HG03103 (cell line): ENCODE results near the gene EDN1.
A peak's percentile ranks its signal among the peaks of the same experiment; 100 is the strongest.

ENCODE experiments used
- ATAC-seq: cut with Tn5 transposase; IDR thresholded peaks from one replicate; pipeline ENCODE4 v1.9.1; 2021; ENCODE audit warnings: low read depth; ENCODE audit not compliant: unreplicated experiment

The EDN1 gene

DNA sequence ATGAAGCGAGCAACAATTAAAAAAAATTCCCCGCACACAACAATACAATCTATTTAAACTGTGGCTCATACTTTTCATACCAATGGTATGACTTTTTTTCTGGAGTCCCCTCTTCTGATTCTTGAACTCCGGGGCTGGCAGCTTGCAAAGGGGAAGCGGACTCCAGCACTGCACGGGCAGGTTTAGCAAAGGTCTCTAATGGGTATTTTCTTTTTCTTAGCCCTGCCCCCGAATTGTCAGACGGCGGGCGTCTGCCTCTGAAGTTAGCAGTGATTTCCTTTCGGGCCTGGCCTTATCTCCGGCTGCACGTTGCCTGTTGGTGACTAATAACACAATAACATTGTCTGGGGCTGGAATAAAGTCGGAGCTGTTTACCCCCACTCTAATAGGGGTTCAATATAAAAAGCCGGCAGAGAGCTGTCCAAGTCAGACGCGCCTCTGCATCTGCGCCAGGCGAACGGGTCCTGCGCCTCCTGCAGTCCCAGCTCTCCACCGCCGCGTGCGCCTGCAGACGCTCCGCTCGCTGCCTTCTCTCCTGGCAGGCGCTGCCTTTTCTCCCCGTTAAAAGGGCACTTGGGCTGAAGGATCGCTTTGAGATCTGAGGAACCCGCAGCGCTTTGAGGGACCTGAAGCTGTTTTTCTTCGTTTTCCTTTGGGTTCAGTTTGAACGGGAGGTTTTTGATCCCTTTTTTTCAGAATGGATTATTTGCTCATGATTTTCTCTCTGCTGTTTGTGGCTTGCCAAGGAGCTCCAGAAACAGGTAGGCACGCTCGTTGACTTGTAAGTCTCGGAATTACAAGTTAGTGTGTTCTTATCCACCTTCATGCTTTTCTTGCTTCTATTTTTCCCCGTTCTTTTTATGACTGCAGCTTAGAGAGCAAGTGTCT, at the start of gene EDN1:
Gene EDN1 (plus strand): TSS at position 429 of the 888 bp plus-strand sequence. CDS start 269 bp downstream, at position 698.
- peak; percentile 77 for ATAC-seq

DNA sequence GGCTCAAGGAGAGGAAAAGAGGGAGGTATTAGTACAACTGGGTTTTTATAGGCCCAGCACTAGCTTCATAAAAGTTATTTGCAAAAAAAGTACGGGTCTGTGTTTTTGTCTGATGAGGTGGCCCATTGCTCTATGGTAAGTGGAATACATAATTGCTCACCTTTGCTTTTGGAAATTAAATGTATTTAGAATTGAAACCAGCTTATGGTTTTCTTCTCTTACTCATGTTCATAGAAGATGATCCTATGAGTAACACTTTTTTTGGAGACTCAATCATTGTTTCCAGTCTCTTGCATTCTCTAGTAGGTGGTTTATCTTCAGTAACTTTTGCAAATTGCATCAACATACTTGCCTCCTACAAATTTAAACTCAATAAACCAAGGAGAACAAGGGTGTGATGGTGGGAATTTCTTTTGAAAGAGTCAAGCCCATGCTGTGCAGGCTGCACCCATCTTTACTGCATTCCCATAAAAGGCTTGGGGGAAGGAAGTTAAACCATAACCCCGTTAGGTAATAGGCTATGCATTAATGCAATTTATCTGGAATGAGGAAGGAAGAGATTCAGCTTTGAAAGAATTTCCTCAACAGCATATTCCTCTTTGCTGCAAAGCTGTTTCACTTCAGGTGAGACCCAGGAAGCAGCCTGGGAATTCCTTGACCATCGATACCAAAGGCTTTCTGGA, 48.5 kb upstream of the EDN1 start:
- no peak for ATAC-seq

DNA sequence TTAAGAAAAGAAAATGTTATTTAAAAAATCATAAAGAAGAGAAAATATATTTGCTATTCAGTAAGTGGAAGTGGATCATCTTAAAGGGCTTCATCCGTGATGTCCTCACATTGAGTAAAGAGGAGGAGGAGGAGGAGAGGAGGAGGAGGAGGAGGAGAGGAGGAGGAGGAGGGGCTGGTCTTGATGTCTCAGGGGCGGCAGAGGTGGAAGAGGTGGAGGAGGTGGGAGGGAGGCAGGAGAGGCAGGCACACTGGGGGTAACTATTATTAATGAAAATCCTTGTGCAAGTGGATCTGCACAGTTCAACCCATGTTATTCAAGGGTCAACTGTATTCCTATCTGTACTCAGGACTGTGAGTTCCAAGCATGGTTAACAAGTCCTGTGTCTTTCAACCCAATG, 47.0 kb upstream of the EDN1 start:
- ATAC-seq, result no peak

DNA sequence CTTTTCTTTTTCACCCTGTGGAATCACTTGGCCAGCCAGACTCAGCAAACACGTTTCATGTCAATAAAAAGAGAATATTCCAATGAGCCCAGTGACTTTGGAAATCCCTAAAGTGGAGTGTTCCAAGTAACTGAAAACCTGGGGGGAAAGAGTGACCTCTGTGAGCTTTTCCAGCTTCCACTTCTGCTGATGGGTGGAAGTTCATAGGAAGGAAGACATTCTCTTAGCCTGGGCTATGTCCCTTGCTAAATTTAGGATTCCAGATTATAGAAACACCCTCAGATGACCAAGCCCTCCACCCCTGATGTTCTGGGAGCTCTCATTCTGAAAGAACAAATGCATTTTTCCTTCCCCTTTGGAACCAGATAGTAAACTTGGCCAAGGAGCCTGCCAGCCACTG, 44.8 kb upstream of the EDN1 start:
- no peak for ATAC-seq

DNA sequence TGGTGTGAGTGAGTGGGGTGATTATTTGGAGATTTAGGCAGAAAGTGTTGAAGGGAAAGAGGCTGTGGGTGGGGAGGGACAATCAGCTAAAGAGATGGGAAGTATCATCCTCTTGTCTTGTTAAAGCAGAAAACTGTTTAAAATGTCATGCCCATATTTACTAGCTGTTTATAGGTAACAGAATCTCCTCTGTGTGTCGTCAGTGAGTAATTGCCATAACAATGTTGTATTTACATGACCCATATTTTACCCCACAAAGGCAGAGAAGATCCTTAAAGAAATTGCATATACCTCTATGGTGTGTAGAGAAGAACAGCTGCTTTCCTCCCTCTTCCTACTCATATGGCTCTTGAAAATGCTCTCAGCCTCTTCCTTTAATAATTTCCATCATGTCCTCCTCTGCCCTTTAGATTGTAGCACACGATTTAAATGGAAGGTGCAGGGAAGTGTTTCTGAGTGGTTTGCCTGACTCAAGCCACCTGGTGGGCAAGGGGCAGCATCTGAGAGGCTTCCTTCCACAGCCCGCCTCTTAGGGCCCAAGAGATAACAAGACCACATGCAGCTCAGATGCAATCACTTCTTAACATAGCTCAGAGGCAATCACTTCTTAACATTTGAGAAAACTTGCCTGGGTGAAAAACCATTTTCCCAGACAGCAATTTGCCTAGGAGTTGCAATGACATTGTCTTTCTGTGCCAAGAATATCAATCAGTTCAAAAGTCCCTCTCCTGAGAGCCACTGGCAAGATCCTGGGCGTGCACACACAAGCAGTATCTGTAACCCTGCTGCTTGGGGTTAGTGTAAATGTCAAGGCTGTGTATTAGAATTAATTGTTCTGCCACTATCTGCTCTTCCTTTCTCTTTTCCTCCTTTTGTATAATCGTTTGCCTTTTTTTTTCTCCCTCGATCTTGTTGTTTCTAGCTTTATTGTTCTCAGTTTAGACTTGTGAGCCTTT, 44.1 kb upstream of the EDN1 start:
- no peak for ATAC-seq

DNA sequence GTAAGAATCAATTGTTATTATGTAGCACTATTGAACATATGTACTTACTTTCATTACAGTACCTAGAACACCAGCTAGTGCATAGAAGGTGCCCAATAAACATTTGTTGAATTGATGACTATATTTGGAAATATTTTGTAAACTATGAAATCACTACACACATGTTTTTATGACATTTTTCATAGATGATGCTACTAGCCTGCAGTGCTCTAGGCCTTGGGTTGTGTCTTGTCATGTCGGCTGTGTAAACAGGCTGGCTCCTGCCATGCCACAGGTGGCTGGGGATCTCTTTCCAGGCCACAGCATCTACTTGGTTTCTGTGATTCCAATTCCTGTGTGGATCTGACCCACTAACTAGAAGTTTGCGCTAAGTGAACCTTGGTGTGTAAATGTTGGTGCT, 43.3 kb upstream of the EDN1 start:
- ATAC-seq, result no peak

DNA sequence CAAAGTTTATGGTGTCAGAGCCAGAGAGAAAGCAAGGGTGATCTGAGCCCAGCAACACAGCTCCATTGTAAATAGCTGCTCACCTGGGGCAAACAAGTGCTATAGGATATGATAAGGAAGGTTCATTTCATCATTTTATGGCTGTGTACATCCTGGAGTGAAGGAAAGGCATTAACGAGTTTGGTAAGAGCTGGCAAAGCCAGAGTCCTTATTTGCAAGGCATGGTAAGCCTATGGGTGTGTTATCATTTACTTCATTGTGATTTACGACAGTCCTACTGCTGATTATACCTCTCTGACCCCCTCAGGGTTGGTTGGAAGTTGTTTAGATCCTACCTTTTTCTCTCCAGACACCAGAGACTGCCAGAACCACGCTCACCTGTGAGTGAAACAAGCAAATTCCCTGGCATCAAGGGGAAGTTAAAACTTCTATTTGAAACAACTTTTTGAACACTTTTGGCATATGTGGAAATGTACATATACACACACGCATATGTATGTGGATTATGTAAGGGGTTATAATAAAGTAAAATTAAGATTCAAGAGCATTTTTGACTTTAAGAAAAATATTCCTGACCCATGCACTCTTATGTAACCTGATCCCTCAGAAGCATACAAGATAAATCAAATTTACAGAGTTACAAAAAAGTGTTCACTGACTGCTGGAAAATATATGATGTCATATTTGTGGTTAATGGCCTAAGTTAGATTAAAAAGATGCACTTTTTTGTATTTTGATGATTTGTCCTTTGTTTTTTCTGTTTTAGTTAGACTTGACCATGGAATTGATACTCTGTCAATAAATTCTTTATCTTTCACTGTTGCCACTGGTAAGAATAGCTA, 40.4 kb upstream of the EDN1 start:
- no peak for ATAC-seq

DNA sequence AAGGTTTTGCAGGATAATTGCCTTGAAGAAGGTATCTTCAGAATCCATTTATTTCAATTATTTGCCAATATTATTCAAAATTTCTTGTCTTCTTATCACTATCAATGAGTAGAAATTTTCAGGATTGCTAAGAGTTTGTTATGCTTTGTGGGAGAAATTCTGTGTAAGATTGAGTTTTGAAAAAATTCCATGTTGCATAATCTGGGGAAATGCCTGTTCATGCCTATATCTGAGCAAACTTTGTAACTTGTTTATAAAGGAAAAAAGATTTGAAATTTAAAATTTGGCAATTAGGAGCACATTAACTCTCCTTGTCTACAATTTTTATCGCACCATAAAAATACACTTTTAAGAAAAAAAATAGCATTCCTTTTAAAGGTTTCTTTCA, 39.8 kb upstream of the EDN1 start:
- ATAC-seq, result no peak

DNA sequence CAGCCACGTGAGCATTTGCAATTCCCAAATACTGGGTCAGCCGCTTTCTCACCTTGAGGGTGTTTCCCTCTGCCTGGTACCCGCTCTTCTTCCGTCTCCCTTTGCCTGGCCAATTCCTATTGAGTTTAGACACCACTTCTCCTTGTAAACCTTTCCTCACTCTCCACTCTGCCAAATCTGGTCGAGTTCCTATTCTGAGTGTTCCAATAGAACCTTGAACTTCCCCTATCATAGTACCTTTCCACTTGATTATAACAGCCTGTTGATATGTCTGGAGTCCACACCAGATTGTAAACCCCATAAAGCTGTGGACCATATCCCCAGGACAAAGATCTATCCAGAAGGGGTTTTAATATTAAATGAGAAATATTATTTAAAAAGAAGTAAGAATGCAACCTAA, 36.0 kb upstream of the EDN1 start:
- ATAC-seq, result no peak

DNA sequence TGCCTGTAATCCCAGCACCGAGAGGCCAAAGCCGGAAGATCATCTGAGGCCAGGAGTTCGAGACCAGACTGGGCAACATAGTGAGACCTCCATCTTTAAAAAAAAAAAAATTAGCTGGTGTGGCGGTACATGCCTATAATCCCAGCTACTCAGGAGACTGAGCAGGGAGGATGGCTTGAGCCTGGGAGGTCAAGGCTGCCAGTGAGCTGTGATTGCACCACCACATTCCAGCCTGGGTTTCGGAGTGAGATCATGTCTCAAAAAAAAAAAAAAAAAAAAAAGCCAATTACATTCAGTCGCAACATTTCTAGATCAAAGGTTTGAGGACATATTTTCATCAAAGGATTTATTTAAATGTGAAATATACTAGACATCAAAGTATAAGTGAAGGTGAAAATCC, 32.0 kb upstream of the EDN1 start:
- no peak for ATAC-seq

DNA sequence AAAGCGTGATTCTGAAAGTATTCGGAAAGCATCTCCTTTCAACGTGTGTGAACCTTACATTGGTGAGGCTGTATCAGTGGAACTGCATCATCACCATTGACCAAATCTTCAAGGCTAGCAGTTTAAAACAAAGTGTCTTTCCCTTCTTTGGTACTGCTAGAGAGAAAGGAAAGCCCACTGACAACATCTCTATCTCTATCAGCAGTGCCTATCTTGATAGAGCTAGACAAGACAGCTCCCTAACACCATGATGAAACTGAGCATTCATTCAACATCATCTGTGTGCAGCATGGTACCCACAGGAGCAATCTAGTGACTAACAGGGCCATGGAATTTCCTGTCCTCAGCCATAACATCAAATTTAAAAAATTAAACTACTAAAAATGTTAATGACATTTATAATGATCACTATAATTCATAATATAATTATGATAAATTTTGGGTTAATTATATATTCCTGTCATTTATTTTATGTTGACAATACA, 31.5 kb upstream of the EDN1 start:
- ATAC-seq, result no peak

DNA sequence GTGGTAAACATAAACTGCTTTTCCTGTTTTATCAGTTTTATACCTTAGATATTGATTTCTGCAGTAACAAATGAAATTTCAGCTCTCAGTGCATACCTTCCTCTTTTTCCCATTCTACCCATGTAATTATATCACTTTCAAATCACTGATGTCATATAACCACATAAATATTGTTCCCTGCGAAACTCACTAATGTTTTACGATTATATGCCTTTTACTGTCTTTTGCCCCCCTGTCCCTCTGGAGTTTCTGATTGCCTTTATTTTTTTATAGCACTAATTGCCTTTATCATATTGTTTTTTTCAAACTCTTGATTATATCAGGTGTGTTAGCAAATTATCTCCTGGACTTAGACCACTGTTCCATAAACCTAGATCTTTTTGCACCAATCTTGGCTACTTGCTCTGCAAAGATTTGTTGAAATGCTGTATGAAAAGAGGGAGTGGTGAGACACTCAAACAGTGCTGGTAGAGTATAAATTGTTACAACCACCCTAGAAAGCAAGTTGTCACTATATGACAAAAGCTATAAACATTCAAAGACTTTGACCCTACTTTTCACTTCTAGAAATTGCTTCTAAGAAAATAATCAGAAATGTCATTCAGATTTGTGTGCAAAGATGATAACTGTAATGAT, 29.6 kb upstream of the EDN1 start:
- ATAC-seq, result no peak

DNA sequence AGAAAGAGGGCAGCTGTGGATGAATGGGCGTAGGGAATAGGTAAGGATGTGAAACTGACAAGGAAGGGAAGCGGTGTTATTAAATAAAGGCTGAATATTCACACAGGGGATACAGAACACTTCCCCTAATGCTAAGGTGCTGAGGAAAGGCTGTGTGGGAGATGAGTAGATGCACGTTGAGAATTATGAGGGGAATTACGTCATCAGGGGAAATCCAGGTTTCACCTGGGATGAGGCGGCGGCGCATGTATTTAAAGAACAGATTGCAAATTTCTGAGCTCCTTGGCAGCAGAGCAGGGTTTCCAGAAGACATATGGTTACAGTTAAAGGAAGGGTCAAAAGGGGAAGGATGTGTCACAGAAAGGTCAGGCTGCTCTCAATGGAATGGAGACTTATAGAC, 28.7 kb upstream of the EDN1 start:
- ATAC-seq, result no peak

DNA sequence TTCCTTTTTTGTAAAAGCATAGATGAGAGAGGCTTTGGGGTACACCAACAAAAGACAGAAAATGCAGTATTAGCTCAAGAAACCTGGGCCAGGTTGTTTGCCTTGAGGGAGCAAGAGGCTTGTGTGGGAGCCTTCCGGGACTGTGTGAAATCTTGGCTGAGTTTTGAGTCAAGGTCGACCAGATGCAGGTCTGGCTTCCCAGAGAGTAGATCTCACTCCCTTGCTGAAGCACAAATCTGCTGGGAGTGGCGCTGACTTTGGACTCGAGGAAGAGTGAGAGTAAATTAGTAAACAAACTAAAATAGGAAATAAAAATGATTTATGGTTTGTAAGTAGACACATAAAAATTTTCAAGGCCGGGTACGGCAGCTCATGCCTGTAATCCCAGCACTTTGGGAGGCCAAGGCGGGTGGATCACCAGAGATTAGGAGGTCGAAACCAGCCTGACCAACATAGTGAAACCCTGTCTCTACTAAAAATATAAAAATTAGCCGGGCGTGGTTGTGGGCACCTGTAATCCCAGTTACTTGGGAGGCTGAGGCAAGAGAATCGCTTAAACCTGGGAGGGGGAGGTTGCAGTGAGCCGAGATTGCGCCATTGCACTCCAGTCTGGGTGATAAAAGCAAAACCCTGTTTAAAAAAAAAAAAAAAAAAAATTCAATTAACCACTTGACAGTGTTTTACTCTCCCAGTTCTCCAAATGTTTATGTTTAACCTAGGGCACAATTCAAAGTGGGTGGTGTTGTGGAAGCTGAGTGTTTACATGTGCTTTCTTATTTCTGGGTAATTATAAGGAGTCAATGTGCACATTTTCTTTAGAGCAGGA, 27.7 kb upstream of the EDN1 start:
- no peak for ATAC-seq

DNA sequence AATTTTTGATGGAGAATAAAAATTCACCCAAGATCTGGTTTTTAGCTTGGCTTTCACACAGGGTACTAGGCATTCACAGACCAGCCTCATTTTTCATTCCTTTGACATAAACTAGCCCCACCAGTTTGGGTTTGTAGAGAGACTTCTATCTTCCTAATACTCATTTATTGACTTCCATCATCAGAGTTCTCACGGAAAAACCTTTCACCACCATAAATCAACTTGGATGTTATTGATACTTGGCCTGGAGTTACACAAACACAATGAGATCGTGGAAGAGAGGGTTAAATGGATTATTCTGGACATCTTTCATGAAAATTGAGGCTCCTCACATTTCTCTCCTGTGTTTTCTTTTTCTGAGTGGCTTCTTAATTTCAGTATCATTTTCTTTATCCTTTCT, 26.8 kb upstream of the EDN1 start:
- ATAC-seq, result no peak

DNA sequence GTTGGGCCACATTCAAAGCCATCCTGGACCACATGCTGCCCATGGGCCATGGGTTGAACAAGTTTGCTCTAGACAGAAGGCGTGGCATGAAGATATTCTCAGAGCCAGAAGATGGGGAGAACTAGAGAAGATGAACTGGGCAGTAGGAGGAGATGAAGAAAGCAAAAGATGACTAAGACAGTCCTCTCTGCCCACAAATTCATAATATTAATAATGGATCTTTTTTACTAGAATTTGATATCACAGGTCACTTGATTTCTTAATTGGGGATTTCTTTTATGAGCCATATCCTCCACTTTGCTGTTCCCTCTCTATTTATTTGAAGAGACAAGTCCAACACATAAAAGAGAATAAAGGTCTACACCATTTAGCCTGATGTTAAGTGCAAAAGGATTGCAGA, 25.5 kb upstream of the EDN1 start:
- ATAC-seq, result no peak

DNA sequence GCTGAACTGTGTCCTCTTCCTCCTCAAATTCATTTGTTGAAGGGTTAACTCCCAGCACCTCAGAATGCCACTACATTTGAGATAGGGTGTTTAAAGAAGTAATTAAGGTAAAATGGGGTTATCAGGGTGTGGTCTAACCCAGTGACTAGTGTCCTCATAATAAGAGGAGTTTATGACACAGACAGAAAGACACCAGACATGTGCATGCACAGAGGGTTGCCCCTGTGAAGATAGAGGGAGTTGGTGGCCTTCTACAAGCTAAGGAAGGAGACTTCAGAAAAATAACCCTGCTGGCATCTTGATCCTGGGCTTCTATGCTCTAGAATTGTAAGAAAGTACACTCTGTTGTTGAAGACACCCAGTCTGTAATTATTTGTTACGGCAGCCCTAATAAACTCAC, 24.9 kb upstream of the EDN1 start:
- no peak for ATAC-seq

DNA sequence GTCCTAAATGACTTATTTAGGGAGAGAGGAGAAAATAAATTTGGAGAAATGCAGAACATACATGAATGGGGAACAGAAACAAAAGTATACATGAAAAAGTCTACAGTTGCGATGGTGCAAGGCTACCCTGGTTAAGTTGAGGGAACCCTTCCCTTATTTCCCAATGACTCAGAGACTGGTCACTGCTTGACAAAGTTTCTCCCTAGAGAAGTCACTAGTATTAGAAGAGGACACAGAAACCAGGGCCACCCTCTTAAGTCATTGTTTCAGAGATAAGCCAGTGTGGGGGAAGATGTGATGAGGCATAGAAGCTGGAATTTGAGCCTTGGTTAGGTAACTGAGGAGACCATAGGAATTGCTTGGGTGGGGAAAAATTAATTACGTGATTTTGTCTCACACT, 24.4 kb upstream of the EDN1 start:
- no peak for ATAC-seq

DNA sequence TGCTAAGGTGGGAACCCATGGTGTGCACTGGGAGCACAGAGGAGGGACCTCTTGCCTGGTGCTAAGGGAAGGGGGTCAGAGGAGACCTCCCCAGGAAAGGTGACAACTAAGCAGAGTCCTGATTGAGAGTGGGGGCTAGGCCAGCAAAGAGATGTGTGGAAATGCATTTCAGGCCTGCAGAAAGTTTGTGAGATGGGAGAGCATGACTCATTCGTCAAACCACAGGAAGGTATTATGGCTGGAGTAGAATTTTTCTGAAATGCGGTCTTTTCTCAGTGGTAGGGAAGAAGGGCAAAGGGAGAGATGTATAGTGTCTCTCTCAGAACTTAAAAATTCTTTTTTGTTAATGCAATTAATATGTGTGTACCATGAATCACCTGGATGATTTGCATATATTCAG, 23.6 kb upstream of the EDN1 start:
- no peak for ATAC-seq
